Stimulated activated naive CD4-positive, alpha-beta T cell treated with Interleukin-2 at 50 U/mL for 16 hours (primary cell): ENCODE results near the gene SYNE4.
A peak's percentile ranks its signal among the peaks of the same experiment; 100 is the strongest.
"Not testable (repeated sequence)": the region's sequence is repeated elsewhere in the genome, so short reads cannot be mapped to it uniquely, and the experiment has no call there.

Experiments used
- DNase-seq: peaks from one replicate; lab custom pipeline; 2025; lab: John Stamatoyannopoulos, UW

The SYNE4 gene

GRCh38 chr19:35990771-35991730 lies 17.6 kb downstream of the SYNE4 start:
- no peak for DNase-seq

- DNase-seq: no peak
These were observed 18.5 kb downstream of the SYNE4 start for GRCh38 chr19:35990156-35990555.

- no peak for DNase-seq
These were observed 19.8 kb downstream of the SYNE4 start for GRCh38 chr19:35988824-35989223.

GRCh38 chr19:35987571-35987896 lies 21.1 kb downstream of the SYNE4 start:
- DNase-seq: no peak

GRCh38 chr19:35986664-35987570 lies 21.7 kb downstream of the SYNE4 start:
- DNase-seq: no peak

GRCh38 chr19:35986111-35986510 lies 22.5 kb downstream of the SYNE4 start:
- no peak for DNase-seq

GRCh38 chr19:35983177-35983576 lies 25.4 kb downstream of the SYNE4 start:
- no peak for DNase-seq

- DNase-seq: not testable (repeated sequence)
These were observed 27.6 kb downstream of the SYNE4 start for GRCh38 chr19:35980997-35981396.

- DNase-seq: no peak
These were observed 29.7 kb downstream of the SYNE4 start for GRCh38 chr19:35978832-35979365.

GRCh38 chr19:35978271-35978670 lies 30.3 kb downstream of the SYNE4 start:
- DNase-seq: no peak

- DNase-seq: peak; percentile 5
These were observed 31.0 kb downstream of the SYNE4 start for GRCh38 chr19:35977446-35978222.

- no peak for DNase-seq
These were observed 32.9 kb downstream of the SYNE4 start for GRCh38 chr19:35975608-35976214.

- DNase-seq: no peak
These were observed 35.1 kb downstream of the SYNE4 start for GRCh38 chr19:35973487-35973886.

- no peak for DNase-seq
These were observed 41.8 kb downstream of the SYNE4 start for GRCh38 chr19:35966771-35967170.

- no peak for DNase-seq
These were observed 45.1 kb downstream of the SYNE4 start for GRCh38 chr19:35963514-35963913.

GRCh38 chr19:35960432-35960972 lies 48.1 kb downstream of the SYNE4 start:
- DNase-seq: no peak

- no peak for DNase-seq
These were observed 48.7 kb downstream of the SYNE4 start for GRCh38 chr19:35959968-35960320.

- peak; percentile 80 for DNase-seq
These were observed 49.3 kb downstream of the SYNE4 start for GRCh38 chr19:35959040-35959967.

GRCh38 chr19:35958660-35959039 lies 50.0 kb downstream of the SYNE4 start:
- DNase-seq: no peak

- not testable (repeated sequence) for DNase-seq
These were observed 51.2 kb downstream of the SYNE4 start for GRCh38 chr19:35957411-35957810.
